GM23338 (cell line): ENCODE data around the gene BCHE. TPM values are rescaled to one million over a fixed set of nuclear protein-coding genes. Genes with fewer than 3 reads are reported as not detected.

Experiments used
- ATAC-seq: fragments of 200-7000 bp; cut with Tn5 transposase; 3 replicates; pipeline ENCODE4 v1.9.1; 2020
- DNase-seq: peaks from one replicate; pipeline ENCODE4 v3.0.0-alpha.2; 2015; ENCODE audit warnings: low spot score
- H2AFZ ChIP-seq: fragments of 200-600 bp; sonication (generic); 2 replicates; pipeline ENCODE4 v1.8.0; 2016; ENCODE audit warnings: antibody characterized with exemption, mild to moderate bottlenecking, moderate library complexity
- H3F3A ChIP-seq: fragments of 200-600 bp; sonication (generic); replicated peaks from 2 replicates; pipeline ENCODE4 v1.8.0; 2017; ENCODE audit warnings: antibody characterized with exemption, mixed run types, low read depth
- H3K27ac ChIP-seq: fragments of 200-600 bp; sonication (generic); 2 replicates; pipeline ENCODE4 v1.6.1; 2016; ENCODE audit warnings: low read depth
- H3K27me3 ChIP-seq: fragments of 200-600 bp; sonication (generic); 2 replicates; pipeline ENCODE4 v1.8.0; 2016; ENCODE audit warnings: mild to moderate bottlenecking, mixed run types, moderate library complexity; ENCODE audit not compliant: insufficient read depth
- H3K36me3 ChIP-seq: fragments of 200-600 bp; sonication (generic); 2 replicates; pipeline ENCODE4 v1.8.0; 2016; ENCODE audit warnings: mild to moderate bottlenecking; ENCODE audit not compliant: insufficient read depth
- H3K4me1 ChIP-seq: fragments of 200-600 bp; sonication (generic); 2 replicates; pipeline ENCODE4 v1.8.0; 2016; ENCODE audit warnings: mild to moderate bottlenecking, moderate library complexity; ENCODE audit not compliant: insufficient read depth
- H3K4me2 ChIP-seq: fragments of 200-600 bp; sonication (generic); 2 replicates; pipeline ENCODE4 v1.7.1; 2017; ENCODE audit warnings: mixed run types
- H3K4me3 ChIP-seq: fragments of 200-600 bp; sonication (generic); 2 replicates; pipeline ENCODE4 v1.6.1; 2016; ENCODE audit warnings: mixed run types
- H3K79me2 ChIP-seq: fragments of 200-600 bp; sonication (generic); replicated peaks from 2 replicates; pipeline ENCODE4 v1.8.0; 2017; ENCODE audit warnings: mild to moderate bottlenecking; ENCODE audit not compliant: insufficient read depth
- H3K9me2 ChIP-seq: fragments of 200-600 bp; sonication (generic); 2 replicates; pipeline ENCODE4 v1.8.0; 2017; ENCODE audit not compliant: insufficient read depth
- H4K20me1 ChIP-seq: fragments of 200-600 bp; sonication (generic); replicated peaks from 2 replicates; pipeline ENCODE4 v1.8.0; 2017; ENCODE audit warnings: mild to moderate bottlenecking; ENCODE audit not compliant: insufficient read depth
- H3K27ac Mint-ChIP-seq: 2 replicates; pipeline ENCODE4 v1.8.0; 2020; ENCODE audit warnings: inconsistent platforms, mild to moderate bottlenecking, moderate library complexity, mixed read lengths
- H3K27me3 Mint-ChIP-seq: 3 replicates; pipeline ENCODE4 v1.8.0; 2022; ENCODE audit warnings: low read depth, mild to moderate bottlenecking, moderate library complexity, mixed read lengths, inconsistent platforms; ENCODE audit not compliant: insufficient read depth, poor library complexity
- H3K36me3 Mint-ChIP-seq: 3 replicates; pipeline ENCODE4 v1.8.0; 2021; ENCODE audit warnings: low read depth, mild to moderate bottlenecking, inconsistent platforms, moderate library complexity, mixed read lengths
- H3K4me1 Mint-ChIP-seq: 3 replicates; pipeline ENCODE4 v1.8.0; 2020; ENCODE audit warnings: mild to moderate bottlenecking, inconsistent platforms, mixed read lengths
- H3K4me3 Mint-ChIP-seq: 3 replicates; pipeline ENCODE4 v1.8.0; 2021; ENCODE audit warnings: moderate library complexity, mild to moderate bottlenecking, inconsistent platforms, mixed read lengths
- H3K9me3 Mint-ChIP-seq: 3 replicates; pipeline ENCODE4 v1.8.0; 2020; ENCODE audit warnings: moderate library complexity, mild to moderate bottlenecking, inconsistent platforms, mixed read lengths
- CREB1 ChIP-seq: fragments of 250-450 bp; sonication (Bioruptor Pico); IDR thresholded peaks from 2 replicates; pipeline ENCODE4 v1.5.0; 2020; ENCODE audit warnings: low read depth, mild to moderate bottlenecking, moderate library complexity
- EZH2 ChIP-seq: fragments of 200-600 bp; sonication (generic); IDR thresholded peaks from one replicate; pipeline ENCODE4 v1.8.0; 2017; ENCODE audit warnings: antibody characterized with exemption, mild to moderate bottlenecking, low read depth; ENCODE audit not compliant: unreplicated experiment
- EZH2phosphoT487 ChIP-seq: fragments of 200-600 bp; sonication (generic); IDR thresholded peaks from one replicate; pipeline ENCODE4 v1.8.1; 2018; ENCODE audit warnings: antibody characterized with exemption; ENCODE audit not compliant: unreplicated experiment
- JUNB ChIP-seq: IDR thresholded peaks from one replicate; pipeline ENCODE4 v1.6.1; 2016; ENCODE audit warnings: antibody characterized with exemption; ENCODE audit not compliant: unreplicated experiment
- NANOG ChIP-seq: IDR thresholded peaks from 2 replicates; pipeline ENCODE4 v1.6.1; 2016; ENCODE audit warnings: antibody characterized with exemption, borderline replicate concordance
- POLR2AphosphoS5 ChIP-seq: IDR thresholded peaks from 2 replicates; pipeline ENCODE4 v1.6.1; 2016; ENCODE audit warnings: antibody characterized with exemption, low read depth
- STAT1 ChIP-seq: IDR thresholded peaks from one replicate; pipeline ENCODE4 v1.6.1; 2016; ENCODE audit warnings: antibody characterized with exemption; ENCODE audit not compliant: unreplicated experiment
- ZNF114 ChIP-seq: fragments of 250-450 bp; sonication (Bioruptor Pico); IDR thresholded peaks from 2 replicates; pipeline ENCODE4 v1.5.0; 2020; ENCODE audit warnings: mild to moderate bottlenecking, moderate library complexity
- ZNF331 ChIP-seq: fragments of 250-450 bp; sonication (Bioruptor Pico); IDR thresholded peaks from 2 replicates; pipeline ENCODE4 v1.5.0; 2020; ENCODE audit warnings: low read depth, mild to moderate bottlenecking, moderate library complexity
- polyA plus RNA-seq: library from polyadenylated mRNA; unstranded; fragments of >200 nt; fragmentation: Nextera tagmentation; extraction: Ambion mirVana; gene quantifications from 2 replicates; pipeline ENCODE4 v1.2.1, GENCODE V29; 2016
- total RNA-seq: library from RNA; depleted of rRNA; stranded (reverse); fragments of >200 nt; shearing (Covaris generic); gene quantifications from 2 replicates; pipeline ENCODE4 v1.2.3, GENCODE V29; 2014
- TF ChIP-seq, protein P1 (sequence below): fragments of 250-450 bp; sonication (Bioruptor Pico); IDR thresholded peaks from 2 replicates; pipeline ENCODE4 v1.5.0; 2020; ENCODE audit warnings: mild to moderate bottlenecking, moderate library complexity
- TF ChIP-seq, protein P2 (sequence below): IDR thresholded peaks from one replicate; pipeline ENCODE4 v1.6.1; 2018; ENCODE audit warnings: antibody characterized with exemption; ENCODE audit not compliant: unreplicated experiment
- TF ChIP-seq, protein P3 (sequence below), 2 experiments: fragments of 200-600 bp in 1 of 2; sonication (generic) in 1 of 2; conservative IDR thresholded peaks; 2 replicates each; pipeline versions ENCODE4 v1.5.1 to v1.6.1; 2016 to 2017; ENCODE audit warnings: antibody characterized with exemption in 2 of 2, low read depth in 2 of 2, mild to moderate bottlenecking in 2 of 2, moderate library complexity in 1 of 2
- TF ChIP-seq, protein P4 (sequence below): IDR thresholded peaks from 2 replicates; pipeline ENCODE4 v1.6.1; 2016; ENCODE audit warnings: antibody characterized with exemption

The BCHE gene
- total and polyA plus RNA-seq, 2 experiments from 2014 or later, result 0.73 to 1.1 TPM

- TF ChIP-seq EZH2 (no peak), CREB1 (CRISPR knock-in tag) (no peak), NANOG (no peak), EZH2phosphoT487 (no peak), STAT1 (no peak), ZNF331 (no peak)
Measured at GRCh38 chr3:165784337-165784736, 52.9 kb downstream of the BCHE start (continued).

GRCh38 chr3:165783383-165783782 is 53.8 kb downstream of the BCHE start:
- Mint-ChIP-seq H3K9me3 (no peaks in the 10 kb centered on the region), H3K4me1 (no peaks in the 10 kb centered on the region), H3K36me3 (no peaks in the 10 kb centered on the region), H3K27me3 (no peaks in the 10 kb centered on the region), H3K27ac (no peak overlapping the region), H3K4me3 (no peak overlapping the region)
- no peak for ATAC-seq
- no peak overlapping the region for H2AFZ ChIP-seq
- H3K27ac ChIP-seq, result no peak overlapping the region
- no peak overlapping the region for H3K4me2 ChIP-seq
- no peak for DNase-seq
- H3K27me3 ChIP-seq, result no peaks in the 10 kb centered on the region
- no peaks in the 10 kb centered on the region for H3F3A ChIP-seq
- H3K79me2 ChIP-seq, result no peaks in the 10 kb centered on the region
- TF ChIP-seq POLR2AphosphoS5 (no peak), NANOG (no peak), CREB1 (CRISPR knock-in tag) (no peak), EZH2 (no peak), ZNF331 (no peak), JUNB (no peak), STAT1 (no peak), ZNF114 (CRISPR knock-in tag) (no peak), EZH2phosphoT487 (no peak)
- TF ChIP-seq, protein P1, sequence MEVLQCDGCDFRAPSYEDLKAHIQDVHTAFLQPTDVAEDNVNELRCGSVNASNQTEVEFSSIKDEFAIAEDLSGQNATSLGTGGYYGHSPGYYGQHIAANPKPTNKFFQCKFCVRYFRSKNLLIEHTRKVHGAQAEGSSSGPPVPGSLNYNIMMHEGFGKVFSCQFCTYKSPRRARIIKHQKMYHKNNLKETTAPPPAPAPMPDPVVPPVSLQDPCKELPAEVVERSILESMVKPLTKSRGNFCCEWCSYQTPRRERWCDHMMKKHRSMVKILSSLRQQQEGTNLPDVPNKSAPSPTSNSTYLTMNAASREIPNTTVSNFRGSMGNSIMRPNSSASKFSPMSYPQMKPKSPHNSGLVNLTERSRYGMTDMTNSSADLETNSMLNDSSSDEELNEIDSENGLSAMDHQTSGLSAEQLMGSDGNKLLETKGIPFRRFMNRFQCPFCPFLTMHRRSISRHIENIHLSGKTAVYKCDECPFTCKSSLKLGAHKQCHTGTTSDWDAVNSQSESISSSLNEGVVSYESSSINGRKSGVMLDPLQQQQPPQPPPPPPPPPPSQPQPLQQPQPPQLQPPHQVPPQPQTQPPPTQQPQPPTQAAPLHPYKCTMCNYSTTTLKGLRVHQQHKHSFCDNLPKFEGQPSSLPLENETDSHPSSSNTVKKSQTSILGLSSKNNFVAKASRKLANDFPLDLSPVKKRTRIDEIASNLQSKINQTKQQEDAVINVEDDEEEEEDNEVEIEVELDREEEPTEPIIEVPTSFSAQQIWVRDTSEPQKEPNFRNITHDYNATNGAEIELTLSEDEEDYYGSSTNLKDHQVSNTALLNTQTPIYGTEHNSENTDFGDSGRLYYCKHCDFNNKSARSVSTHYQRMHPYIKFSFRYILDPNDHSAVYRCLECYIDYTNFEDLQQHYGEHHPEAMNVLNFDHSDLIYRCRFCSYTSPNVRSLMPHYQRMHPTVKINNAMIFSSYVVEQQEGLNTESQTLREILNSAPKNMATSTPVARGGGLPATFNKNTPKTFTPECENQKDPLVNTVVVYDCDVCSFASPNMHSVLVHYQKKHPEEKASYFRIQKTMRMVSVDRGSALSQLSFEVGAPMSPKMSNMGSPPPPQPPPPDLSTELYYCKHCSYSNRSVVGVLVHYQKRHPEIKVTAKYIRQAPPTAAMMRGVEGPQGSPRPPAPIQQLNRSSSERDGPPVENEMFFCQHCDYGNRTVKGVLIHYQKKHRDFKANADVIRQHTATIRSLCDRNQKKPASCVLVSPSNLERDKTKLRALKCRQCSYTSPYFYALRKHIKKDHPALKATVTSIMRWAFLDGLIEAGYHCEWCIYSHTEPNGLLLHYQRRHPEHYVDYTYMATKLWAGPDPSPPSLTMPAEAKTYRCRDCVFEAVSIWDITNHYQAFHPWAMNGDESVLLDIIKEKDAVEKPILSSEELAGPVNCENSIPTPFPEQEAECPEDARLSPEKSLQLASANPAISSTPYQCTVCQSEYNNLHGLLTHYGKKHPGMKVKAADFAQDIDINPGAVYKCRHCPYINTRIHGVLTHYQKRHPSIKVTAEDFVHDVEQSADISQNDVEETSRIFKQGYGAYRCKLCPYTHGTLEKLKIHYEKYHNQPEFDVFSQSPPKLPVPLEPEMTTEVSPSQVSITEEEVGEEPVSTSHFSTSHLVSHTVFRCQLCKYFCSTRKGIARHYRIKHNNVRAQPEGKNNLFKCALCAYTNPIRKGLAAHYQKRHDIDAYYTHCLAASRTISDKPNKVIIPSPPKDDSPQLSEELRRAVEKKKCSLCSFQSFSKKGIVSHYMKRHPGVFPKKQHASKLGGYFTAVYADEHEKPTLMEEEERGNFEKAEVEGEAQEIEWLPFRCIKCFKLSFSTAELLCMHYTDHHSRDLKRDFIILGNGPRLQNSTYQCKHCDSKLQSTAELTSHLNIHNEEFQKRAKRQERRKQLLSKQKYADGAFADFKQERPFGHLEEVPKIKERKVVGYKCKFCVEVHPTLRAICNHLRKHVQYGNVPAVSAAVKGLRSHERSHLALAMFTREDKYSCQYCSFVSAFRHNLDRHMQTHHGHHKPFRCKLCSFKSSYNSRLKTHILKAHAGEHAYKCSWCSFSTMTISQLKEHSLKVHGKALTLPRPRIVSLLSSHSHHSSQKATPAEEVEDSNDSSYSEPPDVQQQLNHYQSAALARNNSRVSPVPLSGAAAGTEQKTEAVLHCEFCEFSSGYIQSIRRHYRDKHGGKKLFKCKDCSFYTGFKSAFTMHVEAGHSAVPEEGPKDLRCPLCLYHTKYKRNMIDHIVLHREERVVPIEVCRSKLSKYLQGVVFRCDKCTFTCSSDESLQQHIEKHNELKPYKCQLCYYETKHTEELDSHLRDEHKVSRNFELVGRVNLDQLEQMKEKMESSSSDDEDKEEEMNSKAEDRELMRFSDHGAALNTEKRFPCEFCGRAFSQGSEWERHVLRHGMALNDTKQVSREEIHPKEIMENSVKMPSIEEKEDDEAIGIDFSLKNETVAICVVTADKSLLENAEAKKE, result no peak
- TF ChIP-seq, protein P2, sequence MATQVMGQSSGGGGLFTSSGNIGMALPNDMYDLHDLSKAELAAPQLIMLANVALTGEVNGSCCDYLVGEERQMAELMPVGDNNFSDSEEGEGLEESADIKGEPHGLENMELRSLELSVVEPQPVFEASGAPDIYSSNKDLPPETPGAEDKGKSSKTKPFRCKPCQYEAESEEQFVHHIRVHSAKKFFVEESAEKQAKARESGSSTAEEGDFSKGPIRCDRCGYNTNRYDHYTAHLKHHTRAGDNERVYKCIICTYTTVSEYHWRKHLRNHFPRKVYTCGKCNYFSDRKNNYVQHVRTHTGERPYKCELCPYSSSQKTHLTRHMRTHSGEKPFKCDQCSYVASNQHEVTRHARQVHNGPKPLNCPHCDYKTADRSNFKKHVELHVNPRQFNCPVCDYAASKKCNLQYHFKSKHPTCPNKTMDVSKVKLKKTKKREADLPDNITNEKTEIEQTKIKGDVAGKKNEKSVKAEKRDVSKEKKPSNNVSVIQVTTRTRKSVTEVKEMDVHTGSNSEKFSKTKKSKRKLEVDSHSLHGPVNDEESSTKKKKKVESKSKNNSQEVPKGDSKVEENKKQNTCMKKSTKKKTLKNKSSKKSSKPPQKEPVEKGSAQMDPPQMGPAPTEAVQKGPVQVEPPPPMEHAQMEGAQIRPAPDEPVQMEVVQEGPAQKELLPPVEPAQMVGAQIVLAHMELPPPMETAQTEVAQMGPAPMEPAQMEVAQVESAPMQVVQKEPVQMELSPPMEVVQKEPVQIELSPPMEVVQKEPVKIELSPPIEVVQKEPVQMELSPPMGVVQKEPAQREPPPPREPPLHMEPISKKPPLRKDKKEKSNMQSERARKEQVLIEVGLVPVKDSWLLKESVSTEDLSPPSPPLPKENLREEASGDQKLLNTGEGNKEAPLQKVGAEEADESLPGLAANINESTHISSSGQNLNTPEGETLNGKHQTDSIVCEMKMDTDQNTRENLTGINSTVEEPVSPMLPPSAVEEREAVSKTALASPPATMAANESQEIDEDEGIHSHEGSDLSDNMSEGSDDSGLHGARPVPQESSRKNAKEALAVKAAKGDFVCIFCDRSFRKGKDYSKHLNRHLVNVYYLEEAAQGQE, result no peak
- TF ChIP-seq, protein P3, sequence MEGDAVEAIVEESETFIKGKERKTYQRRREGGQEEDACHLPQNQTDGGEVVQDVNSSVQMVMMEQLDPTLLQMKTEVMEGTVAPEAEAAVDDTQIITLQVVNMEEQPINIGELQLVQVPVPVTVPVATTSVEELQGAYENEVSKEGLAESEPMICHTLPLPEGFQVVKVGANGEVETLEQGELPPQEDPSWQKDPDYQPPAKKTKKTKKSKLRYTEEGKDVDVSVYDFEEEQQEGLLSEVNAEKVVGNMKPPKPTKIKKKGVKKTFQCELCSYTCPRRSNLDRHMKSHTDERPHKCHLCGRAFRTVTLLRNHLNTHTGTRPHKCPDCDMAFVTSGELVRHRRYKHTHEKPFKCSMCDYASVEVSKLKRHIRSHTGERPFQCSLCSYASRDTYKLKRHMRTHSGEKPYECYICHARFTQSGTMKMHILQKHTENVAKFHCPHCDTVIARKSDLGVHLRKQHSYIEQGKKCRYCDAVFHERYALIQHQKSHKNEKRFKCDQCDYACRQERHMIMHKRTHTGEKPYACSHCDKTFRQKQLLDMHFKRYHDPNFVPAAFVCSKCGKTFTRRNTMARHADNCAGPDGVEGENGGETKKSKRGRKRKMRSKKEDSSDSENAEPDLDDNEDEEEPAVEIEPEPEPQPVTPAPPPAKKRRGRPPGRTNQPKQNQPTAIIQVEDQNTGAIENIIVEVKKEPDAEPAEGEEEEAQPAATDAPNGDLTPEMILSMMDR (conservative IDR thresholded peaks at IDR 0.05; ENCODE audit: low read depth in 2 of 2), result no peak
- TF ChIP-seq, protein P4, sequence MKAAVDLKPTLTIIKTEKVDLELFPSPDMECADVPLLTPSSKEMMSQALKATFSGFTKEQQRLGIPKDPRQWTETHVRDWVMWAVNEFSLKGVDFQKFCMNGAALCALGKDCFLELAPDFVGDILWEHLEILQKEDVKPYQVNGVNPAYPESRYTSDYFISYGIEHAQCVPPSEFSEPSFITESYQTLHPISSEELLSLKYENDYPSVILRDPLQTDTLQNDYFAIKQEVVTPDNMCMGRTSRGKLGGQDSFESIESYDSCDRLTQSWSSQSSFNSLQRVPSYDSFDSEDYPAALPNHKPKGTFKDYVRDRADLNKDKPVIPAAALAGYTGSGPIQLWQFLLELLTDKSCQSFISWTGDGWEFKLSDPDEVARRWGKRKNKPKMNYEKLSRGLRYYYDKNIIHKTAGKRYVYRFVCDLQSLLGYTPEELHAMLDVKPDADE, result no peak
- no peaks in the 10 kb centered on the region; the same call in 1 of the 2 replicates for H3K9me2 ChIP-seq
- H3K36me3 ChIP-seq, result no peaks in the 10 kb centered on the region
- no peaks in the 10 kb centered on the region for H3K4me1 ChIP-seq
- H3K4me3 ChIP-seq, result no peak overlapping the region
- no peaks in the 10 kb centered on the region for H4K20me1 ChIP-seq
